Activated CD8-positive, alpha-beta memory T cell treated with anti-CD3 and anti-CD28 coated beads, Interleukin-2, amount 50 U/mL, for 24 hours (primary cell): ENCODE measurements around the gene CIDEB.
"Not testable (repeated sequence)": the region's sequence is repeated elsewhere in the genome, so short reads cannot be mapped to it uniquely, and the experiment has no call there.

Source experiments
- DNase-seq: peaks from one replicate; pipeline ENCODE4 v3.0.0-alpha.2; 2020; ENCODE audit errors: extremely low read depth

The CIDEB gene

DNA sequence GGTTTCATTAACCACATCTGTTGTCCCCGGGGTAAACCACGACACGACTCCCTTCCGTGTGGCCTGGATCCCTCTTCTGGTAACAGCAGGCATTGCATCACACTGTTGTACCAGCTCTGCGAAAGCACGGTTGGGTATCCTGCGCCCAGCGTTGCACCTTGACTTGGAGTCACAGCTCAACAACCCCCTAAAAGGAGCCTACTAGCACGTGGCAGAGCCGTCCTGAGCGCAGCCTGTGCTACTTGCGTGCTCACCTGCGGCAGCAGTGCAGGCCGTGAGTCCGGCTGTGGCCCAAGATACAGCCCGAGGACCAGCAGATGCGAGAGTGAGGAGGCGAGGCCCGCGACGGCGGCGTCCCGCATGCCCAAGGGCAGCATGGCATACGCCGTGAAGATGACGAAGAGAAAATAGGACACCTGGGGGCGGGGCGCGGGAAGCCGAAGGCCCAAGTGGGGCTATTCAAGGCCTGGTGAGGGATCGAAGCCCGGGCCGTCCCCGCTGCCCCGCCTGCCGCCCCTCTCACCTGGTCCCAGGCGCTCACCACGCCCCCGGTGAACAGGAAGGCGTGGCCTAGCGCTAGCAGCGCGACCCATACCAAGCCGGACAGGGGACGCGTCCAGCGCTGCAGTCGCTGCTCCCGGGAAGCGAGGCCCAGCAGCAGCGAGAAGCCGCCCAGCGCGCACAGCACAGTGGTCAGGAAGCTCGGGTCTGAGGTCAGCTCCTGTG, 24.7 kb upstream of the CIDEB start:
- DNase-seq = peak; percentile 70

GRCh38 chr14:24331731-24332267, 24.0 kb upstream of the CIDEB start:
- DNase-seq = no peak

DNA sequence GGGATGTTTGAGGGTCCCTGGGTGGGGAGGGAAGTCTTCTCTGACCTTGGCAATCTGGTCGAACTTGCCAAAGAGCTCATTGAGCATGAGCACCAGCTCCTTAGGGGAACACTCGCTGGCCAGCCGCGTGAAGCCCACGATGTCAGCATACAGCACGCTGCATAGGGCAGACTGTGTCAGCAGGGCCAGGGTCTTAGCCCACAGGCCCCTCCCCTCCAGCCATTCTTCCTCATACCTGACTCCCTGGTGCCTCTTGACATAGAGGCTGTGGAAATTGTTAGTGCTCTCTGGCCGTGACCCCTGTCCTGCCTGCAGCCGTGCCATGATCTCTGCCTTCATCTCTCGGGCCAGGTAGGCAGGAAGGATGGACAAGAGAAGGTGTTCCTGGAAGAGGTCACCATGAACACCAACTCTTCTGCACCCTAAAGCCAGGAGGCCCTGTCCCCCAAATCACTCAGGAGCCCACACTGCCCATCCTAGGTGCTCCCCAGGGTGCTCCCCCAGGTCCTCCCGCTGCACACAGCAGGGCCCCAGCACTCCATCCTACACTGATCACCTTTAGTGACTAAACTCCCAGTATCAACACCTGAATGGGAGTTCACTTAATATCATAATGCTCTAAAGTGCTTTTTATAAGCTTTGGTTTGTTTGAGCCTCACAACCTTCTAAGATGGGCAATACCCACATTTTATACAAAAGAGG, 23.3 kb upstream of the CIDEB start:
- DNase-seq = no peak

DNA sequence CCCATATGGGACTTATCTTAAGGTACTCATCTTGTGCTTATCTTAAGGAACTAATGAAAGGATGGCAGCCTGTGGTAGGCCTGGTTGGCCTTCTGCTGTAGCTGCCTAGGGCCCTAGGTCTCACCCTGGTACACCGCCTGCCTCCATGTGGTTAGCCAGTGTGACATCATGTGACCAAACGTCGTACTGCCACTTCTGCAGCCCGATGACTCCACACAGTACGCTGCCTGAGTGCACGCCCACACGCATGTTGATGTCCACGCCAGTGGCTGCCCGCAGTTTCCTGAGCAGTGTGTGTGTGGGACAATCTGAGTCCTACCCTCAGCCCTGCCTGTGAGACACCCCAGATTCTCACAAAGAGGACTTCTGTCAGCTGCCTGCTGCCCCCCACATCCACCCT, 22.0 kb upstream of the CIDEB start:
- peak; percentile 39 for DNase-seq

- no peak for DNase-seq
Observed at GRCh38 chr14:24329073-24329663, 21.4 kb upstream of the CIDEB start.

- not testable (repeated sequence) for DNase-seq
Observed at GRCh38 chr14:24327914-24328313, 20.1 kb upstream of the CIDEB start.

- DNase-seq = no peak
Observed at GRCh38 chr14:24327303-24327702, 19.5 kb upstream of the CIDEB start.

DNA sequence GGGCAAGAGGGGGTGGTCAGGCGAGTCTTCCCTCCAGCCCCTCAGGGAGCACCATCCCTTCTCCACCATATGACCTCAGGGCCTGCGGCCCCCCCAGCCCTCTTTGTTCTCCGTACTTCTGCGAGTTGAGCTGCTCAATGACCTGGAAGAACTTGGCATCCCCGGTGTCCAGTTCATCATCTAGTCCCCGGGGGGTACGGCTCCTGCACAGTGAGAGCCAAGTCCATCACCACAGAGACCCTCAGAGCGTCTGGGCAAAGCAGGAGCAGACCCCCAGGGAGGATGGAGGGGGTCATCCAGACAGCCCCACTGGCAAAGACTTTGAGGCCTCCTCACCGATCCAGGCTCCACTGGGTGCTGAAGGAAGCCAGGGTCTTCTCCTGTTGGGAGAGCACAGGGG, 18.2 kb upstream of the CIDEB start:
- DNase-seq = no peak

DNA sequence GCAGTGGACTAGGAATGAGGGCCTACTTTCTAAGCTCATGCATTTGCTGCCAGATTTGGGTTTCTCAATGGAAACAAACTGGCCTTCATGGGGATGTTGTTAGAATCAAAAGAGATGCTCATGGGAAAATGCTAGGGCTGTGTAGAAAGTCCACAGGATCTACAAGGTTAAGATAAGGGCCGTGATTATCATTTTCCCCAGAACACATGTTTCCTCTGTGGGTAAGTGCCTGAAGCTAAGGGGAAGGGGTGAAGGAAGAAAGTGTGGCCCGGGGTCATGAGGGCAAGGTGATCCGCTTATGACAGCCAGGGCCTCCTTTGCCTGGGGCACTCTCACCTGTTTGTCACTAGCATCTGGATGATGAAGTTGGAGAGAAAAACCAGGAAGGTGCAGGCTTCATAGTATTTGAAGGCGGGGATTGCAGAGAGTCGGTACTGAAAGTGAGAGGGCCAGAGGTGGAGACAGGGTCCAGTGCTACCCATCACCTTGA, 17.3 kb upstream of the CIDEB start:
- no peak for DNase-seq

DNA sequence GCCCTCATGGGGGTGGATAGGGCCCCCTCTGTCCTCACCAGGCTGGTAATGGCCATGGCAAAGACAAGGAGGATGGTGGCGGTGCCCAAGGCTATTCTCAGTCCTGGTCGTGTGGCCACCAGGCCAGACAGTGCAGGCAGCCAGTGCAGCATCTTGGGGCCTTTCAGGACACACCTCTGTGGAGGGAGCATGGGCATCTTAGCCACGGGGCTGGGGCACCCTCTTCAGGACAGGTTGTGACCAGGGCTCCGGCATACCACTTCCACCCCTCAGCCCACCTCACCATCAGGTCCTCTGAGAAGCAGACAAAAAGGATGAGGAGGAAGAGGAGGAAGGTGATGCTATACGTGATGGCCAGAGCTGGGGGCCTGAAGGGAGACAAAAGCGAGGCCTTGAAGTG, 16.2 kb upstream of the CIDEB start:
- no peak for DNase-seq

- DNase-seq = no peak
Observed at GRCh38 chr14:24323341-24323740, 15.6 kb upstream of the CIDEB start.

- DNase-seq = no peak
Observed at GRCh38 chr14:24322672-24323071, 14.9 kb upstream of the CIDEB start.

GRCh38 chr14:24321212-24321975, 13.6 kb upstream of the CIDEB start:
- no peak for DNase-seq

DNA sequence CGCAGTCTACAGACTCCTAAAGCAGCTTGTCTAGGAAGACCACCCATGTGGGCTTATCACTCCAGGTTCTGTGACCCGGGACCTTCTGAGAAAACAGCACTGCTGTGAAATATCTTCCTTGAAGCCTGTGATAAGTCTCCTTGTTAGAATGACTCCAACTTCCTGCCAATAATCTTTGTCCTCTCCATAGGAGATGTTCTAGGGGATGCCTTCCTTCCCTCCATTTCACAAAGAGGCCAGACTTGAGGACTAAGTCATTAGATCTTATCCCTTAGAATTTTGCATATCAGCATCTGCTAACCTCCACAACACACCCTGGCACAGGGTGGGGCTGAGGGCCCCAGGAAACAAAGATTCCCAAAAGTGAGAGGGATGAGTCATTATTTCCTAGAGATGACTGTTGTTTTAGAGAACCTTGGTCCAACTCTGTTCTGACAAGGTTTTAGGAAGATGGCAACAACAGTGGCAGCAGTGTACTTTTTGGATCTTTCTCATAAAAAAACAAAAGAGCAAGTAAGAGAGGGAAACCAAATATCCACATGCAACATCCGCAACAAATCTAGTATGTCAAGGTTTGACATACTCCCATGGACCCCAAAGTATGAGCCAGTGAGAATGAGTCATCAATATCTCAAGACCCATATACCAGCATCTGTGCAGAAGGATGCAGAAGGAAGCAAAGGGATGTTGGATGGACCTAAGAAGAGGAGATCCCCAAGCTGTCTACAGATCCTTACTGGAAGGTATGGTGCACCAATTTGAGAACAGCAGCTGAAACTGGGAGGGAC, 9.6 kb upstream of the CIDEB start:
- DNase-seq = no peak

GRCh38 chr14:24316597-24316950, 8.8 kb upstream of the CIDEB start:
- DNase-seq = no peak

GRCh38 chr14:24315807-24316596, 8.2 kb upstream of the CIDEB start:
- no peak for DNase-seq

DNA sequence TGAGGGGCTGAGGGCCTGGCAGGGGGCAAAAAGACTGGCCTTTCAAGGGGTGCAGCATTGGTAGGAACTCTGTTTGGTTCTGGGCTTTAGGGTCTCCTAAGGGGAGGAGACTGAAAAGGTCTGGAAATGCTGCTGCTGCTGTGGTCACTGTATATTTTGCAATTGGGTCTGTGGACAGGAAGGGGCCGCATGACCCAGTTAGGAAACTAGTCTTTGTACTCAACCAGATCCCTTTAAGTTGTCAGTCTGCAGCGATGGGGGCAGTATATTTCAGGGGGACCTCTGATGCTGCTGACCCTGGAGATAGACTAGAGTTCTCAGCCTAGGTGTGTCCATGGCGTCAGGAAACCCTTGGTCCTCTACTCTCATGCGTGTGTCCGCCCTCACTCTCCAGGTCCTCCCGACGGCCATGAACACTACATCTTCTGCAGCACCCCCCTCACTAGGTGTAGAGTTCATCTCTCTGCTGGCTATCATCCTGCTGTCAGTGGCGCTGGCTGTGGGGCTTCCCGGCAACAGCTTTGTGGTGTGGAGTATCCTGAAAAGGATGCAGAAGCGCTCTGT, 7.5 kb upstream of the CIDEB start:
- no peak for DNase-seq

DNA sequence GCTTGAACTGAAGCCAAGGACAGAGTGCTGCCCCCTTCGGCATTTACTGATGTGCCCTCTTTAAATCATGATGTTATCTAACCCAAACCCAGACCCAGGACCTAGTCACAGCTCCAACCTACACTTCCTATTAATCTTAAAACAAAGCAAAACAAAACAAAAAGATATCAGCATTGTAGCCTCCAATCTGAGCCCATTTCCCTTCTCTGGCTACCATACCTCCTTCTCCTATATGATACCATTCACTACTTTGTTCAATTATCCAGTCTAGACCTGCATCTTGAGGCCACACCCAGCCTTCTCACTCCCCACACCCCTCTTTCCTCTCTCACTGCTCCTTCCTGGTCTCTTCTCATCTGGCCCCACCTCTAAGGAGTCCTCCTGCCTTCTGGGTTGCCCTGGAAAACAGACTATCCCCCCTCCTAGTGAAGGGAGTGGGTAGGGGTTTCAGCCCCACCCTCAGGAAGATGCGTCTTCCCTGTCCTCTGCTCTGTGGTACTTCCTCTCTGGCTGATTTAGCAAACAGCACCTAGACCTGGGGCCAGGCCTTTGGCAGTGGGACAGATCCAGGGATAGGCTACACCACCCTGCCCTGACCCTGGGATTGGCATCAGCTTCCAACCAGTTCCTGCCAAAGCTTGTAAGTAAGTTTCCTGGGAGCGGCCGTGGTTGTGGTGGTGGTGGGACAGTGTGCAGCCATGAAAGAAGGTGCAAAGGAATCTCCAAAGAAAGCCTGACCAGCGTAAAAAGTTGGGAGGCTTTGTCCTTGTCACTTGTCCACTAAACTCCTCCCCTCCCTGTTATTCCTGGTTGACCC, 6.8 kb upstream of the CIDEB start:
- DNase-seq = no peak

GRCh38 chr14:24313913-24314312, 6.1 kb upstream of the CIDEB start:
- no peak for DNase-seq
